ENCODE data around the gene MUC4. TPM values are rescaled to one million over a fixed set of nuclear protein-coding genes. Genes with fewer than 3 reads are reported as not detected.
A peak's percentile ranks its signal among the peaks of the same experiment; 100 is the strongest.

Gene MUC4
- total and polyA plus RNA-seq, 9 of the 15 experiments (the other 6 are each of a cell fraction or from before 2014, with no cell fraction given) = under 0.01 to 0.21 (median 0.10) TPM; not detected in 4

DNA sequence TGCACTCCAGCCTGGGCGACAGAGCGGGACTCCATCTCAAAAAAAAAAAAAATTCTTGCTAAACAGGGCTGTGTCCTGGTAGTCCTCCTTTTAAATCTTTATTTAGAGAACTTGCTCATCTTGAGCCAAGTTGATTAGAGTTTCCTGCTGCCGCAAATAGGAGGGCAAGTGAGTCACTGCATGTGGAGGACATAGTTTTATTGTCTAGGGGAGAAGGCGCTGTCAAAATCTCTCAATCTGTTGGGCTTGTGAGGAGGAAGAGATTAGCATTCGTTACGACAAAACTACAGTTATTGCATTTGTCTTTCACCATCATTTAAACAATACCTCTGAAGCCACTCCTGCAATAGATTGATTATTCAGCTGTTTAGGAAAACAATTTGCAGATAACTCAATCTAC lies 11.5 kb downstream of the MUC4 start (continued):
- TF ChIP-seq ZNF766 (CRISPR knock-in tag; conservative IDR thresholded peaks at IDR 0.05) (no peak), KDM1A (IDR thresholded peaks at IDR 0.05) (0 out of 4 replicates have a peak, but pooled peaks of 1 of the 2 experiments have one; percentile 45), CXXC5 (CRISPR knock-in tag; IDR thresholded peaks at IDR 0.05) (0 out of 2 replicates have a peak, but pooled peaks have one; percentile 9), DPF2 (IDR thresholded peaks at IDR 0.05) (peak; percentile 21; the same call in 1 of the 2 replicates), SP2 (IDR thresholded peaks at IDR 0.05; ENCODE audit: extremely low read depth, low read depth, low read length, poor library complexity, severe bottlenecking) (no peak), TAF1 (IDR thresholded peaks at IDR 0.05; ENCODE audit: control insufficient read depth, extremely low read depth, insufficient read depth, low read length, severe bottlenecking) (no peak), BRF1 (IDR thresholded peaks at IDR 0.05; ENCODE audit: borderline replicate concordance, extremely low read depth, insufficient read length) (no peak), GTF2F1 (IDR thresholded peaks at IDR 0.05; ENCODE audit: low read depth, low read length) (no peak), FOSL1 (tag; conservative IDR thresholded peaks at IDR 0.05) (peak; percentile 72), CTBP1 (IDR thresholded peaks at IDR 0.05; ENCODE audit: borderline replicate concordance) (0 out of 2 replicates have a peak, but pooled peaks have one; percentile 12), CREM (IDR thresholded peaks at IDR 0.05; ENCODE audit: low read depth) (0 out of 2 replicates have a peak, but pooled peaks have one; percentile 41), ZBTB17 (CRISPR knock-in tag; IDR thresholded peaks at IDR 0.05) (no peak), EP300 (IDR thresholded peaks at IDR 0.05; ENCODE audit: low read length) (peak; percentile 73), POLR2AphosphoS5 (IDR thresholded peaks at IDR 0.05; ENCODE audit: control insufficient read depth, insufficient read depth, low read depth, low read length) (no peak), POLR2H (tag; IDR thresholded peaks at IDR 0.05; ENCODE audit: low read depth) (peak; percentile 28; the same call in 1 of the 2 replicates), ZNF785 (CRISPR knock-in tag; IDR thresholded peaks at IDR 0.05) (no peak), NFE2L1 (tag; IDR thresholded peaks at IDR 0.05; ENCODE audit: borderline replicate concordance, low read depth) (no peak), ARHGAP35 (IDR thresholded peaks at IDR 0.05; ENCODE audit: partially characterized antibody) (no peak), MIER1 (IDR thresholded peaks at IDR 0.05; ENCODE audit: low read depth) (no peak), RCOR1 (IDR thresholded peaks at IDR 0.05; ENCODE audit: borderline replicate concordance in 1 of 2, low read depth in 2 of 2, low read length in 2 of 2) (peak in 1 of 2 experiments; percentile 77; a peak in 2 of 4 replicates), DDX20 (tag; IDR thresholded peaks at IDR 0.05; ENCODE audit: low read depth) (no peak), SMARCA4 (IDR thresholded peaks at IDR 0.05) (peak; percentile 43; the same call in 1 of the 2 replicates), EHMT2 (IDR thresholded peaks at IDR 0.05) (no peak), JUN (IDR thresholded peaks at IDR 0.05; ENCODE audit: borderline replicate concordance, low read depth, low read length) (0 out of 2 replicates have a peak, but pooled peaks have one; percentile 39), JUN (CRISPR knock-in tag; IDR thresholded peaks at IDR 0.05; ENCODE audit: borderline replicate concordance) (no peak), ZNF583 (CRISPR knock-in tag; IDR thresholded peaks at IDR 0.05) (no peak), HOXB6 (CRISPR knock-in tag; IDR thresholded peaks at IDR 0.05; ENCODE audit: borderline replicate concordance) (no peak)
- TF ChIP-seq, protein P1, sequence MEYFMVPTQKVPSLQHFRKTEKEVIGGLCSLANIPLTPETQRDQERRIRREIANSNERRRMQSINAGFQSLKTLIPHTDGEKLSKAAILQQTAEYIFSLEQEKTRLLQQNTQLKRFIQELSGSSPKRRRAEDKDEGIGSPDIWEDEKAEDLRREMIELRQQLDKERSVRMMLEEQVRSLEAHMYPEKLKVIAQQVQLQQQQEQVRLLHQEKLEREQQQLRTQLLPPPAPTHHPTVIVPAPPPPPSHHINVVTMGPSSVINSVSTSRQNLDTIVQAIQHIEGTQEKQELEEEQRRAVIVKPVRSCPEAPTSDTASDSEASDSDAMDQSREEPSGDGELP (CRISPR knock-in tag; IDR thresholded peaks at IDR 0.05; ENCODE audit: borderline replicate concordance) = 0 out of 2 replicates have a peak, but pooled peaks have one; percentile 16

Measured in K562 (cell line).